Smooth muscle cell (in vitro differentiated cells): ENCODE data around the gene USP10. TPM values are rescaled to one million over a fixed set of nuclear protein-coding genes. Genes with fewer than 3 reads are reported as not detected.

ENCODE experiments used
- DNase-seq: peaks from one replicate; lab custom pipeline; 2025; ENCODE audit not compliant: unreplicated experiment; lab: John Stamatoyannopoulos, UW
- H2AFZ ChIP-seq: fragments of 200-600 bp; sonication (generic); 2 replicates; pipeline ENCODE4 v1.6.0; 2016; ENCODE audit warnings: antibody characterized with exemption, low read depth, mild to moderate bottlenecking
- H3F3A ChIP-seq: fragments of 200-600 bp; sonication (generic); 2 replicates; pipeline ENCODE4 v1.6.0; 2017; ENCODE audit warnings: antibody characterized with exemption, low read depth
- H3K27ac ChIP-seq: fragments of 200-600 bp; sonication (generic); 2 replicates; pipeline ENCODE4 v1.5.1; 2016; ENCODE audit warnings: low read depth, mild to moderate bottlenecking
- H3K27me3 ChIP-seq: fragments of 200-600 bp; sonication (generic); 2 replicates; pipeline ENCODE4 v1.6.1; 2016; ENCODE audit warnings: low read depth, mild to moderate bottlenecking
- H3K36me3 ChIP-seq: fragments of 200-600 bp; sonication (generic); 2 replicates; pipeline ENCODE4 v1.5.1; 2016; ENCODE audit warnings: low read depth
- H3K4me1 ChIP-seq: fragments of 200-600 bp; sonication (generic); 2 replicates; pipeline ENCODE4 v1.5.1; 2016; ENCODE audit warnings: low read depth
- H3K4me2 ChIP-seq: fragments of 200-600 bp; sonication (generic); 2 replicates; pipeline ENCODE4 v1.6.0; 2016; ENCODE audit warnings: mild to moderate bottlenecking
- H3K4me3 ChIP-seq: fragments of 200-600 bp; sonication (generic); 2 replicates; pipeline ENCODE4 v1.5.1; 2016; ENCODE audit warnings: mild to moderate bottlenecking
- H3K79me2 ChIP-seq: fragments of 200-600 bp; sonication (generic); 2 replicates; pipeline ENCODE4 v1.6.0; 2016; ENCODE audit warnings: low read depth, mild to moderate bottlenecking
- H3K9ac ChIP-seq: fragments of 200-600 bp; sonication (generic); 2 replicates; pipeline ENCODE4 v1.6.0; 2016; ENCODE audit warnings: low read depth
- H3K9me3 ChIP-seq: fragments of 200-600 bp; sonication (generic); replicated peaks from 2 replicates; pipeline ENCODE4 v1.5.1; 2016; ENCODE audit warnings: low read depth
- H4K20me1 ChIP-seq: fragments of 200-600 bp; sonication (generic); 2 replicates; pipeline ENCODE4 v1.6.0; 2016; ENCODE audit warnings: low read depth
- CTCF ChIP-seq: fragments of 200-600 bp; sonication (generic); IDR thresholded peaks from 2 replicates; pipeline ENCODE4 v1.5.1; 2017; ENCODE audit warnings: borderline replicate concordance, mild to moderate bottlenecking, antibody characterized with exemption; ENCODE audit not compliant: insufficient read depth, poor library complexity, severe bottlenecking
- WGBS: methylation state at CpG from one replicate; pipeline ENCODE4 v1.1.7; 2016; ENCODE audit warnings: low lambda C conversion rate; 5-methylcytosine and 5-hydroxymethylcytosine counted together
- polyA plus RNA-seq: library from polyadenylated mRNA; unstranded; fragments of >200 nt; fragmentation: Nextera tagmentation; extraction: Ambion mirVana; gene quantifications from 2 replicates; pipeline ENCODE4 v1.2.1, GENCODE V29; 2016
- total RNA-seq: library from RNA; depleted of rRNA; stranded (reverse); fragments of >200 nt; gene quantifications from 2 replicates; pipeline ENCODE4 v1.2.3, GENCODE V29; 2014

Gene USP10
- total and polyA plus RNA-seq, 2 experiments from 2014 or later, result 52.5 to 56.1 TPM

- Histone ChIP-seq H4K20me1 (peaks cover 42% of the 10 kb centered on the region), H3F3A (peaks cover 13% of the 10 kb centered on the region), H3K4me3 (no peak overlapping the region), H3K9ac (no peak overlapping the region), H3K4me1 (peaks cover 6% of the 10 kb centered on the region), H3K27me3 (no peaks in the 10 kb centered on the region), H3K79me2 (peaks cover 49% of the 10 kb centered on the region), H3K36me3 (peaks cover 4% of the 10 kb centered on the region), H3K27ac (peak overlapping the region; percentile 8), H3K4me2 (no peak overlapping the region), H3K9me3 (no peaks in the 10 kb centered on the region), H2AFZ (no peak overlapping the region)
- DNase-seq, result no peak
- no peak for TF ChIP-seq CTCF
- WGBS, result 60% methylated on average over 8 of the region's 8 CpGs
Measured at GRCh38 chr16:84759061-84759460, 59.3 kb downstream of the USP10 start.

- Histone ChIP-seq H3K4me3 (no peak overlapping the region), H3K4me1 (no peaks in the 10 kb centered on the region), H3K4me2 (no peak overlapping the region), H3K9ac (no peak overlapping the region), H3K27me3 (no peaks in the 10 kb centered on the region), H4K20me1 (peaks cover 37% of the 10 kb centered on the region), H3K9me3 (no peaks in the 10 kb centered on the region), H3F3A (peaks cover 10% of the 10 kb centered on the region), H3K79me2 (peaks cover 44% of the 10 kb centered on the region), H2AFZ (no peak overlapping the region), H3K36me3 (peaks cover 4% of the 10 kb centered on the region), H3K27ac (no peak overlapping the region)
- TF ChIP-seq CTCF, result no peak
- no peak for DNase-seq
- WGBS, result 93% methylated on average over 3 of the region's 3 CpGs
Measured at GRCh38 chr16:84759906-84760305, 60.1 kb downstream of the USP10 start.

- no peak overlapping the region for H3K27ac ChIP-seq
- peaks cover 4% of the 10 kb centered on the region for H3K36me3 ChIP-seq
- H3K79me2 ChIP-seq, result peaks cover 26% of the 10 kb centered on the region
- no peak overlapping the region for H3K4me3 ChIP-seq
- peaks cover 25% of the 10 kb centered on the region for H4K20me1 ChIP-seq
- H3K9me3 ChIP-seq, result no peaks in the 10 kb centered on the region
- H2AFZ ChIP-seq, result no peak overlapping the region
- H3K9ac ChIP-seq, result no peak overlapping the region
- 88% methylated on average over 17 of the region's 17 CpGs for WGBS
- H3K4me2 ChIP-seq, result no peak overlapping the region
- no peak for TF ChIP-seq CTCF
- no peak for DNase-seq
- H3K27me3 ChIP-seq, result no peaks in the 10 kb centered on the region
- H3K4me1 ChIP-seq, result no peaks in the 10 kb centered on the region
- peaks cover 10% of the 10 kb centered on the region for H3F3A ChIP-seq
Measured at GRCh38 chr16:84761448-84762368, 61.9 kb downstream of the USP10 start.
